ENCODE measurements around the gene LRRK2.

DNA sequence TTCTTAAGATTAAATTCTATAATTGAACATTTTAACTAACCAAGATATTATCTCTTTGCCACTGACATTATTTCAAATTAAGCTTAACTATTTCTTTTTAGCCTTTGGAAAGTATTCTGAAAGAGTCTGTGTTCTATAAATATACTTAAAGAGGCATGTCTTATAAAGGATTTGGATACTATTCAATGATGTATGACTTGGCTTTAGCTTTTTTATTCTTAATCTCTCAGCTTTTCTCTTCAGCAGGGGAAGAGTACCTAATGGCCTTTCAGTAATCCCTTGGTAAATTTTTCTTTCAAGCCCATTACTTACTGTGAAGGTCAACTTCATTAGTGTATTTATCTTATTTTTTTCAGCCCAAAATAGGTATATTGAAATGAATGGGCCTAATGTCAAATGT, 113.8 kb downstream of the LRRK2 start:
- TF ChIP-seq, protein P1, sequence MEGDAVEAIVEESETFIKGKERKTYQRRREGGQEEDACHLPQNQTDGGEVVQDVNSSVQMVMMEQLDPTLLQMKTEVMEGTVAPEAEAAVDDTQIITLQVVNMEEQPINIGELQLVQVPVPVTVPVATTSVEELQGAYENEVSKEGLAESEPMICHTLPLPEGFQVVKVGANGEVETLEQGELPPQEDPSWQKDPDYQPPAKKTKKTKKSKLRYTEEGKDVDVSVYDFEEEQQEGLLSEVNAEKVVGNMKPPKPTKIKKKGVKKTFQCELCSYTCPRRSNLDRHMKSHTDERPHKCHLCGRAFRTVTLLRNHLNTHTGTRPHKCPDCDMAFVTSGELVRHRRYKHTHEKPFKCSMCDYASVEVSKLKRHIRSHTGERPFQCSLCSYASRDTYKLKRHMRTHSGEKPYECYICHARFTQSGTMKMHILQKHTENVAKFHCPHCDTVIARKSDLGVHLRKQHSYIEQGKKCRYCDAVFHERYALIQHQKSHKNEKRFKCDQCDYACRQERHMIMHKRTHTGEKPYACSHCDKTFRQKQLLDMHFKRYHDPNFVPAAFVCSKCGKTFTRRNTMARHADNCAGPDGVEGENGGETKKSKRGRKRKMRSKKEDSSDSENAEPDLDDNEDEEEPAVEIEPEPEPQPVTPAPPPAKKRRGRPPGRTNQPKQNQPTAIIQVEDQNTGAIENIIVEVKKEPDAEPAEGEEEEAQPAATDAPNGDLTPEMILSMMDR (conservative IDR thresholded peaks at IDR 0.05; ENCODE audit: low read length), result no peak
- TF ChIP-seq EZH2phosphoT487 (IDR thresholded peaks at IDR 0.05; ENCODE audit: borderline replicate concordance), result no peak
